Omental fat pad (tissue), 4 donors: ENCODE measurements around the gene SDHD. TPM values are rescaled to one million over a fixed set of nuclear protein-coding genes. Genes with fewer than 3 reads are reported as not detected.

Experiments used
- ATAC-seq: fragments of 150-250 bp; one replicate; pipeline ENCODE4 v1.9.1; 2016; ENCODE audit warnings: mild to moderate bottlenecking, moderate library complexity; ENCODE audit not compliant: low FRiP score
- DNase-seq: peaks from one replicate; pipeline ENCODE4 v3.0.0-alpha.2; 2019; ENCODE audit warnings: low spot score
- total RNA-seq, 4 donors: library from RNA; depleted of rRNA; stranded (reverse); fragments of >200 nt; gene quantifications; one replicate each; pipeline ENCODE4 v1.1.0, GENCODE V29; 2016
- TF ChIP-seq, protein P1 (sequence below), 3 donors: fragments of 450-650 bp; IDR thresholded peaks; one replicate each; pipeline ENCODE4 v1.5.1; 2016 to 2017; ENCODE audit warnings: antibody characterized with exemption in 3 of 3, mild to moderate bottlenecking in 3 of 3, moderate library complexity in 2 of 3

The SDHD gene
- total RNA-seq, 4 donors from 2014 or later: 85.0 to 145 (median 104) TPM

DNA sequence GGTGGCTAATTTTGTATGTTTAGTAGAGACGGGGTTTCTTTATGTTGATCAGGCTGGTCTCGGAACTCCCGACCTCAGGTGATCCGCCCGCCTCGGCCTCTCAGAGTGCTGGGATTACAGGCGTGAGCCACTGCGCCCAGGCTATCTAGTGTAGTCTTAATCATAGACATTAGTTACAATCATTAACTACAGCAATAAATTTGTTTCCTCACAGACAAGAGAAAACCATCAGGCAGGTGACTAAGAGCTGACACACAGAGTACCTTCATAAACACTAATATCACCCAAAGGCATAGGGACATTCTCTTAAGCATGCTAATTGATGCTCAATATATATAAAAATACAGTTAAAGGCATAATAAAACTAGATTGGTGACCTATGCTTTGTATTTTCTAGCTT, 19.4 kb downstream of the SDHD start:
- no peak for ATAC-seq
- TF ChIP-seq, protein P1, sequence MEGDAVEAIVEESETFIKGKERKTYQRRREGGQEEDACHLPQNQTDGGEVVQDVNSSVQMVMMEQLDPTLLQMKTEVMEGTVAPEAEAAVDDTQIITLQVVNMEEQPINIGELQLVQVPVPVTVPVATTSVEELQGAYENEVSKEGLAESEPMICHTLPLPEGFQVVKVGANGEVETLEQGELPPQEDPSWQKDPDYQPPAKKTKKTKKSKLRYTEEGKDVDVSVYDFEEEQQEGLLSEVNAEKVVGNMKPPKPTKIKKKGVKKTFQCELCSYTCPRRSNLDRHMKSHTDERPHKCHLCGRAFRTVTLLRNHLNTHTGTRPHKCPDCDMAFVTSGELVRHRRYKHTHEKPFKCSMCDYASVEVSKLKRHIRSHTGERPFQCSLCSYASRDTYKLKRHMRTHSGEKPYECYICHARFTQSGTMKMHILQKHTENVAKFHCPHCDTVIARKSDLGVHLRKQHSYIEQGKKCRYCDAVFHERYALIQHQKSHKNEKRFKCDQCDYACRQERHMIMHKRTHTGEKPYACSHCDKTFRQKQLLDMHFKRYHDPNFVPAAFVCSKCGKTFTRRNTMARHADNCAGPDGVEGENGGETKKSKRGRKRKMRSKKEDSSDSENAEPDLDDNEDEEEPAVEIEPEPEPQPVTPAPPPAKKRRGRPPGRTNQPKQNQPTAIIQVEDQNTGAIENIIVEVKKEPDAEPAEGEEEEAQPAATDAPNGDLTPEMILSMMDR (IDR thresholded peaks at IDR 0.05): no peak
- no peak for DNase-seq

DNA sequence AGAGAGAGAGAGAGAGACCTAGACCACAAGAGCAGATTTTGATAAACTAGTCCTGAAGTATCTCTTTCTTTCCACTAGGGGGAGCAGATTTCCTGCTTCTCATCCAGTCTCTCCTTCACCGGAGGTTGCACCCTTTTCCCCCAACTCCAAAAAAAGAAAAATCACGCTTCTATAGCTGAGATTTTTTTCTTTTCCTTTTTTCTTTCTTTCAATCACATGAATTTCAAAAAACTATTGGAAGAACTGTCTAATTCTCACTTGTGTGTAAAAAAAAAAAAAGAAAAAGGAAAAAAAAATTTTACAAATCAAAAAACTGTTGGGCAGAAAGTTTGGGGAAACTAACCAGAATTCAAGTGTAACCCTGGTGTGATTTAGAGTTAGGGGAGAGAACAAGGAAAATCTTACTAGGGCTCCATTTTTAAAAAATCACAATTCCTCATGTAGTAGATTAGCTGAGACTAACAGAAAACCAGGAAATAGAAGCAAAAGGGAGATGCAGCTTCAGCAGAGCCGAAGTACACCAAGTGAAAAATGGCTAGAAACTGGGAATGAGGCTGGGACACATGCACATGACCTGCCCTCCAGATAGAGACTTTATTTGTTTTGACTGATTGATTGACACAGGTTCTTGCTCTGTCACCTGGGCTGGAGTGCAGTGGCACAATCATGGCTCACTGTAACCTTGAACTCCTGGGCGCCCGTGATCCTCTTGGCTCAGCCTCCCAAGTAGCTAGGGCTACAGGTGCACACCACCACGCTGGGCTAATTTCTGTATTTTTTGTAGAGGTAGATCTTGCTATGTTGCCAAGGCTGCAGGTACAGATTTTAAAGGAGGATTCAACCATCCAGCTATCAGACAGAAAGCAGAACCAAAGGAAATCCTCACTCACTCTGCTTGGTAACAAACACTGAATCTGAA, 27.1 kb downstream of the SDHD start:
- DNase-seq (no peak), ATAC-seq (no peak)
- TF ChIP-seq, protein P1 (IDR thresholded peaks at IDR 0.05): peak in 1 of 3 donors; percentile 66

DNA sequence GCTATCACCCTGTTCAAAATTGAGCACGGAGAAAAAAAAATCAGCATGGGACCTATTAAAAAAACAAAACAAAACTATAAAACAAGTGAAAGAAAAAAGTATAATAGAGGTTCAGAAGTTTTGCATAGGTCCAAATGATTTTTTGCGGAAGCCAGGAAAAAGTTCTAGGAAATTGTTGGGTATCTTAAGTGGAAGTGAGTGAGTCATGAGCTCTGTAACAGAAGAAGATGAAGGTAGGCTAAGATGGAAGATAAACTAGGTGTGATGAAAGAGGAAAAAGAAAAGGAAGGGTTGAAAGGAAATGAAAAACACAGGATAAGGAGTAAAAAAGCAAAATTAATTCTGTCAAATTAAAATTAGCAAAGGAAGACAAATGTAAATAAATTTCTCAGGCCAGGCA, 27.8 kb downstream of the SDHD start:
- TF ChIP-seq, protein P1 (IDR thresholded peaks at IDR 0.05): no peak
- DNase-seq (no peak), ATAC-seq (no peak)

DNA sequence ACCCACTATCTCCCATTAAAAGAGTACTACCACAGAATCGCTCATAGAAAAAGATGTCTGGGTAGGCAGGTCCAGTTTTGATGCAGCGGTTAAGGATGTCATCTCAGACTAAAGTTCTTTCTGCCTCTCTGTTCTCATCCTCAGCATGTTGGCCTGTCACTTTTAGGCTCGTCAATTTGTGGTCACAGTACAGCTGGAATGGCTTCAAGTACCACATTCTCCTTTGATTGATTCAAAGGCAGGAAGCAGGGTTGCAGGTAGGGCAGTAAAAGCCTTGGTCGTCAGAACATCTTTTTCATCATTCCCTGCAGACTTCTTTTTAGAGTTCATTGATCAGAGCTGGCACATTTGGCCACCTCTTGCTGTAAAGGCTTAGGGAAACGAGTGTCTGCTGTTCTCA, 28.7 kb downstream of the SDHD start:
- no peak for DNase-seq
- TF ChIP-seq, protein P1 (IDR thresholded peaks at IDR 0.05): no peak
- no peak for ATAC-seq

DNA sequence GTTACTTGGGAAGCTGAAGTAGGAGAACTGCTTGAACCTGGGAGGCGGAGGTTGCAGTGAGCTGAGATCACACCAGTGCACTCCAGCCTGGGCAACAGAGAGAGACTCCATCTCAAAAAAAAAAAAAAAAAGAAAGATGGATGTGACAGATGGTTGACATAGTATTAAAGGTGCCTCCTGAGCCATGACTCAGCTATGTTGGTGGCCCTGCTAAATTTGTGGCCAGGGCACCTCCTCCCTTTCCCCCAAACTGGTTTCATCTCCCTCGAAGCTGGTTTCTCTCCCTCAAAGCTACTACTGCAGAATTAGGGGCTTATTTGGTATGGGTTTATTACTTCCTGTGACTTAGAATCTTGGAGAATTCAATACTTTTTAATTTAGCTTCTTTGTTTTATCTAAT, 31.5 kb downstream of the SDHD start:
- ATAC-seq (no peak), DNase-seq (no peak)
- TF ChIP-seq, protein P1 (IDR thresholded peaks at IDR 0.05): no peak

DNA sequence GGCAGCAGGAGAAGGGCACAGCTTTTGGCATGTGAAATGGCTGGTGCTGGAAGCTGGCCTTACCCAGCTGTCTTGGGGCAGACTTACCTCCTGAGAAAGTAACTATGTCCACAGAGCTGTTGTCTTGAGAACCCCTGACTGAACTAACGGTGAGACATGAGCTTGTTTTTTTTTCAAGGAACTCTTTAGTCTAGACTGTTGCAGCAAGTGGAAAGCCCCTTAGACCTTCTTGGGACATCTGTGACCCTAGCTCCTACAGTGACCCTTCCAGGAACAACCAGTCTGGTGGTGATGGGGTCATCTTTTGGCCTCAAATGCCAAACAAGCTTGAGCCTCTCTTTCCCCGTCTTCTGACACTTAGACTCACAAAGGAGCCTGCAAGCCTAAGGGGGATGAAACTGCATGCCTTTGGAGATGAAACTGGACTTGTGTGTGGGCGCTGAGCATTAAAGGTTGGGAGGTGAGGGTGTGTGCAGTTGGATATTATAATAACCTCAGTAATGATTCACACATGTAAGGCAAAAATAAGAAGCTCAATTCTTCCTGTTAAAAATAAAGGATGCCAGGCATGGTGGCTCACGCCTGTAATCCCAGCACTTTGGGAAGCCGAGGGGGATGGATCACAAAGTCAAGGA, 35.4 kb downstream of the SDHD start:
- DNase-seq (no peak), ATAC-seq (no peak)
- TF ChIP-seq, protein P1 (IDR thresholded peaks at IDR 0.05): no peak
